CD4-positive, alpha-beta T cell treated with Interleukin-12 subunit alpha and Interleukin-12 subunit beta, for 1 hour (primary cell): ENCODE measurements around the gene ASGR2.
"Not testable (repeated sequence)": the region's sequence is repeated elsewhere in the genome, so short reads cannot be mapped to it uniquely, and the experiment has no call there.

Experiments
- DNase-seq: peaks from one replicate; pipeline ENCODE4 v3.0.0-alpha.2; 2020

ASGR2 gene

DNA sequence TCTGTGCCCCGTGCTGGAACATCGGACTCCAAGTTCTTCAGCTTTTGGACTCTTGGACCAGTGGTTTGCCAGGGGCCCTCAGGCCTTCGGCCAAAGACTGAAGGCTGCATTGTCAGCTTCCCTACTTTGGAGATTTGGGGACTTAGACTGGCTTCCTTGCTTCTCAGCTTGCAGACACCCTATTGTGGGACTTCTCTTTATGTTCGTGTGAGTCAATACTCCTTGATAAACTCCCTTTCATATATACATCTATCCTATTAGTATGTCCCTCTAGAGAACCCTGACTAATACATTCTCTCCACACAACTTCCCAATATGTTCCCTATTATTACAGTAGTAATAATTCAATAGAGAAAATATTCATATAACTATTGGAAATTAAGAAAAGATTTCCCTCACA lies 9.2 kb upstream of the ASGR2 start:
- no peak for DNase-seq

DNA sequence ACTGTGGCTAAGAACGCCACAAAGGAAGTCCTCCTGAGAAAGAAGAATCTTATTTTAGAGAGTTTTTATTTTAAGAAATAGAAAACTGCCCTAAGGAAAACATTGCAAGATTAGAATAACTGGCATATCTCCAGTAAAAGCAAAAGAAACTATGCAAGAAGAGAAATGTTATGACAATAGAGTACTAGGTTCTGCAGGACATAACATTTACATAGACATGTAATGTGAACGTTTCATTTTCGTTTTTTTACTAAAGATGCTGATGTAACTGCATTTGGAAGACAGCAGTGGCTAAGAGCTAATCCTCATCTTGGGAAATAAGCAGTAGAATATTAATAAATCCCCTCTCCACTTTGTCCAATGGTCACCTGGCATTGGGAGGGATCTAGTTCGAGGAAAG lies 7.8 kb upstream of the ASGR2 start:
- no peak for DNase-seq

DNA sequence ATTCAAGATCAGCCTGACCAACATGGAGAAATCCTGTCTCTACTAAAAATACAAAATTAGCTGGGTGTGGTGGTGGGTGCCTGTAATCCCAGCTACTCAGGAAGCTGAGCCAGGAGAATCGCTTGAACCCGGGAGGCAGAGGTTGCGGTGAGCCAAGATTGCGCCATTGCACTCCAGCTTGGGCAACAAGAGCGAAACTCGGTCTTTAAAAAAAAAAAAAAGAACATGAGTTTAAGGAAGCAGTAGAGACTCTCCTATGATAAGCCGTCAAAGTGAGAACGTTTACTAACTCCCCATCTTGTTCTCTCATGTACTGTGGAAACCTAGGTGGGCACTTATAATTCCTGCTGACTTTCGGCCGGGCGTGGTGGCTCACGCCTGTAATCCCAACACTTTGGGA lies 6.0 kb upstream of the ASGR2 start:
- not testable (repeated sequence) for DNase-seq

DNA sequence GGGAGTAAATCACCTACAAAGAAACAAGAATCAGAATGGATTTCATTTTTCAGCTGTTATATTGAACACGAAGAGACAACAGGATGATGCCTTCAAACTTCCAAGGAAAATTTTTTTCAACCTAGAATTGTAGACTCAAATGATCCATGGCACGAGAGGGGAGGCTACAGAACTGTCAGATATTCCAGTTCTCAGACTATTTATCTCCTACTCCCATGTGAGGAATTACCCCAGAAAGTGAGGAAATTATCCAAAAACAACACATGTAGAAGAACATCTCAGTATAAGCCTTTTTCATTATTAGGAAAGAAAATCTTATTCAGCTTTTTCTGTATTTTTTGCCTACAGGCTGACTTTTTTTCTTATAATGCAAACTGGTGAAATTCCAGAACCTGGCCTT lies 5.5 kb upstream of the ASGR2 start:
- DNase-seq: no peak

DNA sequence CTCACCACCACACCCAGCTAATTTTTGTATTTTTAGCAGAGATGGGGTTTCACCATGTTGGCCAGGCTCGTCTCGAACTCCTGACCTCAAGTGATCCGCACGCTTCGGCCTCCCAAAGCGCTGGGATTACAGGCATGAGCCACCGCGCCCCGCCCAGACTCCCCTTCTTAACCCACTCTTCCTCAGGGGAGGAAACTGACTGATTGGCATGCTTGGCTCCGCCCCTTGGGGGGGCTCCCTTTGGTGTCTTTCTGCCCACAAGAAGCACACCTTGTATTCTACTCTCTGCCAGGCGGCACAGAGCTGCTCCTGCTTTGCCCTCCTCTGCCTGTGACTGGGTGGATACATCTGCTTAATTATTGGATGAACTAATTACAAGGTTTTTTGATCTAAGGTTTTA lies 4.7 kb upstream of the ASGR2 start:
- no peak for DNase-seq

DNA sequence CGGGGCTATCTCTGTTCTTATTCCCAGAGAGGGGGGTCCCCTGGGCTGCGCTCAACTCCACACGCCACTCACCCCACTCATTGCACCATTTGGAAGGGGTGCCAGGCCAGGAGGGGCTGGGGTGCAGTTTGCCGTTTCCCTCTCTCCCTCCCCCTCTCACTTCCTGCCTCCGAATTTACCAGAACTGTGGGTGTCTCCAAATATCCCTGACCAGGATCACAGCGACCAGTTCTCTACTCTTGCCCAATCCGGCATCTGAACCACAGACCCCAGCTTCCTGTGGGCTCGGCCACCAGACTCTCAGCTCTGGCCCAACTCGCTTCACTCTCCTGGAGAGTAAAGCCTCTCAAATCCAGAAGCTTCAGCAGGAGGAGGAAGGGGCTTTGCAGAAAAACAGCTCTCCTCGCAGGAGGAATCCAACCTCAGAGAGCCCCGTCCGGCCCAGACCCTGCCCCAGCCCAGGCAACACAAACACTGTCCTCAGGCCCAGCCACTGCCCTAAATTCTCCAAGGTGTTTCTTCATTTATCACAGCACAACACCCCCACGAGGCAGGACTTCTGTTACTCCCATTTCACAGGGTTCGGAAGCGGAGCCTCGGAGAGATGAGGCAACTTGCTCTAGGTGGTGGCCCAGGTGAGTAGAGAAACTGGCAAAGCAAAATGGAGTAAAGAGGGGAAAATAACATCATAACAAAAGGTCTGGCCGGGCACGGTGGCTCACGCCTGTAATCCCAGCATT lies 423 bp upstream of the ASGR2 start:
- no peak for DNase-seq

DNA sequence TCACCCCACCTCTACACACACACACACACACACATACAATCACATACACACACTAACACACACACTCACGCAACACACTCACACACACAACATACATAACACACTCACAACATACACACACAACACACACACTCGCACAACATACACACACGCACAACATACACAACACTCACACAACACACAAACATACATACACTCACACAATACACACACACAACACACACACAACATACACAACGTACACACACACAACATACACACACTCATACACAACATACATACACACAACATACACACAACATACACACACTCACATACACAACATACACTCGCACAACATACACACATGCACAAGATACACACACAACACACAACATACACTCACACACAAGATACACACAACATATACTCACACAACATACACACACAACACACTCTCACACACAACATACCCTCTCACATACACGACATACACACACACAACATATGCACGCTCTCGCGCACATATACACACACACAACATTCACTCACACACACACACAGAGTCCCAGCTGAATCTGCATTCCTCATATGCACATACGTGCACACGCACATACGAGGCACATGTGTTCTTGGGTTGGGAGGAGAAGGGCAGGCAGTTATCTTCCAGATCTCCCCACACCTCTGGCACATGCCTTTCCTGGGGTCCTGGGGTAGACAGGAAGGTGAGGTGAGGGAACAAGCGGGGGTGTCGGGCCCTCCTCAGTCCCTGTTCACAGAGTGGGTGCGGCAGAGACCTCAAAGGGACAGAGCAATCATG lies 1.1 kb downstream of the ASGR2 start:
- no peak for DNase-seq

DNA sequence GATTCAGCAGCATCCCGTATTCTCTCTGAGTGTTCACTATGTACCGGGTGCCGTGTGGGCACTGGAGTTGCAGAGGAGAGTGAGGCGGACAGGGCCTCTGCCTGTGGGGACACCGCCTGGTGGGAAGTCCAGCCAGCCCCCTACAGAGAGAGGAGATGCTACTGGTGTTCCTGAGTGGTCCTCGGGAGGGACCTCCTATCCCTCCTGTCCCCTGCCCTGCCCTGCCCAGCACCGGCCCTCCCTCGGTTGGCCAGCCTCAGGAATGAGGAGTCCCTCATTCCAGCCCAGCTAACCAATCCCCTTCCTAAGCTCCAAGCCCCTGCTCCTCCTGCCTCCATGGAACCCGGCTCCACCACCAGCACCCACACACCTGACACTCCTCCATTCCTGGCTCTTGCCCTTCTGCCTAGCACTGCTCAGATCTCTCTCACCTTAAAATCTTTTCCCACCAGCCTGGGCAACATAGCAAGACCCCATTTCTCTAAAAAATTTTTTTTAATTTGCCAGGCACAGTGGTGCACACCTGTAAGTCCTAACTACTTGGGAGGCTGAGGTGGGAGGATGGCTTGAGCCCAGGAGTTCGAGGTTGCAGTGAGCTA lies 2.0 kb downstream of the ASGR2 start:
- DNase-seq: no peak

DNA sequence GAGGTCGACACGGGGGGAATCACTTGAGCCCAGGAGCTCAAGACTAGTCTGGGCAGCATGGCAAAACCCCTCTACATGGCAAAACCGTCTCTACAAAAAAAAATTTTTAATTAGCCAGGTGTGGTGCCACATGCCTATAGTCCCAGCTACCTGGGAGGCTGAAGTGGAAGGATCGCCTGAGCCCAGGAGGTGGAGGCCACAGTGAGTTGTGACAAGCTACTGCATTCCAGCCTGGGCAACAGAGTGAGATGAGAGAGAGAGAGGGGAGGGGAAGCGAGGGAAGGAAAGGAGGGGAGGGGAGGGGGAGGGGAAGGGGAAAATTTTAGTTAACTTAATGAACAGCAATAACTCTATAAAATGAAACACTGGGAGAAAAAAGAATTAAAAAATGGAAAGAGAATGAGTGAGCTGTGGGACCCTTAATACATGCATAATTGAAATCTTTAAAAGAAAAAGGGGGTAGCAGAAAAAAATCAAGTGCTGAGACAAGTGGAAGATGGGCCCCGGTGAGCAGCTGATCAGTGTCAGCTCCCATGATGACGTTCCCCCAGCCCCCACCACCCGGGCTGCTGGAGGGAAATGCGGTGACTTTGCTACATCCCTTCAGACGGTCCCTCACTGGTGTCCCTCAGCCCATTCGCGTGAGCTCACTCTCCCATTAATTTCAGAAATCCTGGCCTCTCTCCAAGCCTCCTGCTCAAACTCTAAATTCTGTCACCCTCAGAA lies 2.7 kb downstream of the ASGR2 start:
- DNase-seq: no peak

DNA sequence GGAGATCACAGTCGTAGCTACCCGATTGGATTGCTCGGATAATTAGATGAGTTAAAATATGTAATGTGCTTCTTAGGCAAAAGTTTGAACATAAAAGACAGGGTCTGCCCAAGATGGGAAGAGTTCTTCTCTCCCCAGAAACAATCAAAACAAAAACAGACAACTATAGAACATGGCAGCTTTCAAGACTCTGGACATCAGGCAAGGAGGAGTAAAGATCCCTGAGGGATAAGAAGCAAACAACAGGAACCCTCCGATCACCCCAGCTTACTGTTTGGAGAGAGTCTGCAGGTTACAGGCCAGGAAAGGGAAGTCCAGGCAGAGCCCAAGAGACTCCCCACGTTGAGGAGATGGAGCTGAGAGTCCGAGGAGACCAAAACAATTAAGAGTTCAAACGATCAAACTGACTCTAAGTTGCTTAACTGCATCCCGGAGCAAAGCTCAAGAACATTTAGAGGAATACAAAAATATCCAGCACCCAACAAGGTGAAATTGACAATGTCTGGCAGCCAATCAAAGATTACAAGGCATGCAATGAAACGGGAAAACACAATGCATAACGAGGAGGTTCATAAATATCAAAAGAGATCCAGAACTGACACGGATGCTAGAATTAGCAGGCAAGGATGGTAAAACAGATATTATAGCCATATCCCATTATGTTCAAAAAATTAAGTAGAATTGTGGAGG lies 3.9 kb downstream of the ASGR2 start:
- DNase-seq: no peak

DNA sequence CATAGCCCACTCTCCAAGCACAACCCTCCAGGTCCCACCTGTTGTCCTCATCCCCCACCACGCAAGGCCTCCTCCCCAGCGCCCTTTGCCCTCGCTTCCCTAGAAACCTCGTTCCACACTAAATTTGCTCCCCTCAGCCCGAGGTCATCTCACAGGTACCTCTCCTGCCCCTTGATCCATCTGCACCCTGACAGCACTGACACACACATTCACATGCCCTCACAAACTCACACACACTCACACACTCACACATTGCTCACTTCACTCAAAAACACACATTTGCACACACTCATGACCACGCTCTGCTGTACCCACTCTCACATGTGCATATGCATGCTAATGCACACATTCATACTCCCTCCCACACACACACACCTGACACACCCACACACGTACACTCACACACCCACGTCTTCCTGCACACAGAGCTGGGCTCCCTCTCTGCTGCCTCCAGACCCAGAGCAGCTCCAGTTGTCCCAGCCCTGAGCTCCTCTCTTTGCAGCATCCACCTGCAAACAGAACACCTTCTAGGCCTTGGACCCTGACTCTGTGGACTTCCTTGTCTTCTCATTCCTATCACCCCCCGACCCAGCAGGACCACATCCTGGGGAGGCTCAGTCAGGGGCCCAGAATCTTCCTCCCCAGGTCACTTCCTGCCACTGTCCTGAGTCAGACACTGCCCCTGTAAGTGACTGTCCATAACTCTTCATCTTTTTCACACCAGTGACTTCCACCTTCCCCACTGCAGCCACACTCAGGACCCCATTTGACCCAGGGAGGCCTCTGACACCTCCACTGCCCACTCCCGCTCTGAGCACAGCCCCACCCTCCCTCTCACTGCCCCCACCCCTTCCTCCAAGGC lies 4.9 kb downstream of the ASGR2 start:
- no peak for DNase-seq

DNA sequence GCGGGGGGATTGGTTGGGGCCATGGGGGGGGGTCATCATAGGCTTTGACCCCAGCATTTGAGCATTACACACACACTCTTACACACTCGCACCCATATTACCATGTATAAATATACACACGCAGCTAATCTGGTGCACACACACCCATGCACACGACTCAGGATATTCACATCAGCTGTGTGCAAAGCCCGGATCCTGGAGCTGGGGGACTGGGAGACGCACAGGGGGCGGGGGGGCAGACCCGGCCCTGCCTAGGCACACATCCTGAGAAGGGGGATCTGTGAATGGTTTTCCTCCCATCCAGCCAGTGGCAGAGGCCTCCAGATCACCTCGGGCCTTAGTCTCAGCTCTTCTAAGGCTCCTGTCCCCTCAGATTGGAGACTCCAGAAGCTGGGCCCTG lies 5.6 kb downstream of the ASGR2 start:
- DNase-seq: no peak

DNA sequence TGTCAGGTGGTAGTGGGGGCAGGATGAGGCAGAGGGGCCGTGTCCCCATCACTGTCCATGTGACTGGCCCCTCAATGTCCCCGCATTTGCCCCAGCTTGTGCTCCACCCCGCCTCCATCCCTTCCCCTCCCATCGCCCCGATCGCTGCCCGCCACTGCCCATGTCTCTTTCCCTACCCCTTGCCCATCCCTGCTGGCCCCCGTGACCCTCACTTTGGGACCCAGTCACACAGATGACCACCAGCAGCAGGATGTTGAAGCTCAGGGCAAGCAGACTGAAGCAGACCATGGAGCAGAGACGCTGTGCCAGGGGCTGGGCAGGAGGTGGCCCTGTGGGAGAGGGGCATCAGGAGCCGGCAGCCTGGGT lies 6.1 kb downstream of the ASGR2 start:
- no peak for DNase-seq

DNA sequence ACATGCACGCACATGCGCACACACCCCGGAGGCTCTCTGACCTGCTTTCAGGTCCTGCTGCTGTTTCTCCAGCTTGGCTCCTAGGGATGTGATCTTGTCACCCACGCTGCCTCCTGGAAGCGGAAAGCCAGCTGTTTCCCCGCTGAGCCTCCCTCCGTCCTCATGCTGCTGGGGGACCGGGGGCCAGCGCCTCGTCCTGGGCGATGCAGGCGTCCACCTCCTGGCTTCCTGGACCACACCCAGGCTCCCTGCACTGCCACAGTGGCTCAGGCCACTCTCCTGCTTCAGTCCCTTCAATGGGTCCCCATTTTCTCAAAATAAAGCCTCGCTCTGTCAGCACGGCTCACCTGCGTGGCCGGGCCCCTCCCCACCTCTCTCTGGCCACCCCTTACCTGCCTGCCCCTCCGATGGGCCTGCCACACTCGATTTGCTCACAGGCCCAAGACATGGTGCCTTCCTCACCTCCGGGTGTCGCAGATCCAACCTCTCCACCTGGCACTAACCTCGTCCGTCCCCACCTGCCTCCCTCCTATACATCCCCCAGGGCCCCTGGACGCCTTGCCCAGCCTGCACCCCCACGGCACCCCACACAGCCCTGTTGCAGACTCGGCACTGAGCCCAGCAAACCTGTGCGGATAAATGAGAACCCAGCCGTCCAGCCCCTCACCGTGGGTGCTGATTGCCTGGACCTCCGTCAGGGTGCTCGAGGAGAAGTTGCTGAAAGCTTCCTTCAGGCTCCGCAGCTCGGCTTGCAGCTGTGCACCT lies 6.6 kb downstream of the ASGR2 start:
- no peak for DNase-seq

DNA sequence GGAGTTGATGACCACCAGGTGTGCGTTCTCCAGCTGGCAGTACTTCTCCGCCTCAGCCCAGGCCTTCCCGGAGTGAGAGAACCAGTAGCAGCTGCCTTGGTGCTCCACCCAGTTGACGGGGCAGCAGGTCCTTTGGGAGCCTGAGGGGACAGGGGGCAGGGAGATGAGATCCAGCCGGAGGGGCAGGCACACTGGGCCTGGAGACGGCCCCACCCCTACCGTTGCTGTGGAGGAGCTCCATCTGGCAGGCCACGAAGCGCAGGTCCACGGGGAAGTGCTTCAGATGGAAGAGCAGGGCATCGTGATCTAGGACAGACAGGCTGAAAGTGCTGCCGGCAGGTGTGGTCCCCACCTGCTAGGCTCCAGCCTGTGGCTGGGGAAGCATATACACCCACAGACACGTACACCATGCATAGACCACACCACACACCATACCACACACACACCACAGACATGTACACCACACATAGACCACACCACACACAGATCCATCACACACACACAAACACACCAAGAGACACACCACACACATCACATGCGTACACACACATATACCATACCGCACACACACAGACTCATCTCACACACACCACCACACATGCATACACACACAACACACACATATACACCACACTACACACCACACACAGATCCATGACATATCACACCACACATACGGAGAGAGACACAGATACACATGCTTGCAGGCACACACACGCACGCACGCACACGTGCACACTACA lies 7.4 kb downstream of the ASGR2 start:
- no peak for DNase-seq

DNA sequence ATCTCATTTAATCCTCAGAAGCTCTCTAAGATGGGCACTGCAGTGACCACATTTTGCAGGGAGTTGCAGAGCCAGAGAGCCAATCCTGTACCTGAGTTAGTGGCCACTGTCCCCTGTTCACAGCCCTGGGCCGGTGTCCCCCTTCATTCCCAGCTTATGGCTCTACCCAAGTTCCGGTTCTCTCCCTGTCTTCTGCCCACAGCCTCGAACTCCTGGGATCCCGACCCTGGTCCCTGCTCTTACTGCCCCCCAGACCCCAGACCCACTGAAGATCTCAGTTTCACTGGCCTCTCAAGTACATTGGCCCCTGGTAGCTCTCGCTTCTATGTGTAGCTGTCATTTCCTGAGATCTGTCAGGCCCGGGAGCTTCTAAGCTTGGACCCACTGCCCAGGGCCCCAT lies 12.2 kb downstream of the ASGR2 start:
- DNase-seq: no peak

DNA sequence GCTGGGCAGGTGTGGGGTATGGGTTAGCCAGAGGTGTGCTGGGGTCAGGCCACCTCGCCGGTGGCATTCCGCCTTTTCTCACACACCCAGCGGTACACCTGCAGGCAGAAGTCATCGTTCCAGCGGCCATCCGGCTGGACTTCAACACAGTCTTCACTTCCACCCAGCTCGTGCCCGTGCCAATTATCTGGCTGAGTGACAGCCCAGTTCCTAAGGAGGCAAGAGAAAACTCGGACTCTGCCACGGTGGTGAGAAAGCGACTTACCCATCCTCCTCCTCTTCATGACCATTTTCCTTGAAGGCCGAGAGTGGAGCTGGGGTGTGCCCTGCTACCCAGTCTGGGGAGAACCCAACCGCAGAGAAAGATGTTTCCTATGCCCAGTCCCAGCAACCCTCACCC lies 13.1 kb downstream of the ASGR2 start:
- DNase-seq: no peak

DNA sequence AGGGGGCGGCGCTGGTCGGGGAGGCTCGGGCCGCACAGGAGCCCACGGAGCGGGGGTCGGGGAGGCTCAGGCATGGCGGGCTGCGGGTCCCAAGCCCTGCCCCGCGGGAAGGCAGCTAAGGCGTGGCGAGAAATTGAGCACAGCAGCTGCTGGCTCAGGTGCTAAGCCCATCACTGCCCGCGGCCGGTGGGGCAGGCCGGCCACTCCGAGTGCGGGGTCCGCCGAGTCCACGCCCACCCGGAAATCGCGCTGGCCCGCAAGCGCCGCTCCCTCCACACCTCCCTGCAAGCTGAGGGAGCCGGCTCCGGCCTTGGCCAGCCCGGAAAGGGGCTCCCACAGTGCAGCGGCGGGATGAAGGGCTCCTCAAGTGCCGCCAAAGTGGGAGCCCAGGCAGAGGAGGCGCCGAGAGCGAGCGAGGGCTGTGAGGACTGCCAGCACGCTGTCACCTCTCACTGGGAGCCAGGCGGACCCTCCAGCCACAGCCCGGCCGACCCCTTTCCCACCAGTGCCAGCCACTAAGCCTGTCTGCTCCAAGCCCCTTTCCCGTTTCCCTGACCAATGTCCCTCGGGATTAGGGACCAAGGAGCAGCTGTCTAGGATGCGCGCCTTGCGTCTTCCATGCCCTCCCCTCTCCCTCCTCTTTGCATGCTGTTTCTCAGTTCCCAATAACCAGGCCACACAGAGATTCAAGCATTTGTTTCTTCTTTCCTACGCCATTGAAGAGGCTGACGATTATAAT lies 13.8 kb downstream of the ASGR2 start:
- not testable (repeated sequence) for DNase-seq

DNA sequence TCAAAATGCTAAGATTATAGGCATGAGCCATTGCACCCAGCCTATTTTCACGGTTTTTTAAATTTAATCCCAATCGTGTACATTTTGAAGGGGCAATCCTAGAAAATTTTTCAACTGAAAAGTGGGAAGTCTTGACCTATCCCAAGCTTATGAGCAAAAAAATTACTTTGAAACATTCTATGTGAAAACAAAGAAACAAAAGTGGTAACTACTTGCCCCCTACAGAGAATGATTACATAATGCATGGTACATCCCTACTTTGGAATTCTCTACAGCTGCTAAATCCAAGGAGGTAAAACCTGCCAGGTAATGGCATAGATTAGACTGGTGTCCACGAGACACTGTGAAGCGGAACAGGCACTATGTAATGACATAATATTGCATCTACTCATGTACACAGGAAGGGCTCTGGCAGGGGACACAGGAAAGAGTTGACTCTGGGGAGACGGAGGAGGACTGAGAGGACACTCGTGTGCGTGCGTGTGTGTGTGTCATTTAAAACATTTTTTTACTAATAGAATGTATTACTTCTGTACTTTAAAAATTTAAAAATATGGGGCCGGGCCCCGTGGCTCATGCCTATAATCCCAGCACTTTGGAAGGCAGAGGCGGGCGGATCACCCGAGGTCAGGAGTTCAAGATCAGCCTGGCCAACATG lies 15.7 kb downstream of the ASGR2 start:
- no peak for DNase-seq
